NB4 (cell line): ENCODE results near the gene SLC16A11.

Experiments used
- DNase-seq: peaks from one replicate; pipeline ENCODE4 v3.0.0; 2010; ENCODE audit warnings: low read depth
- H3K4me3 ChIP-seq: one replicate; pipeline ENCODE4 v1.5.1; 2011; ENCODE audit warnings: mild to moderate bottlenecking, low read depth, low read length, moderate library complexity
- MYC ChIP-seq: IDR thresholded peaks from 2 replicates; pipeline ENCODE4 v1.6.1; 2011; ENCODE audit warnings: low read depth, low read length
- POLR2A ChIP-seq: IDR thresholded peaks from 2 replicates; pipeline ENCODE4 v1.6.1; 2011; ENCODE audit warnings: mild to moderate bottlenecking; ENCODE audit not compliant: insufficient read length; ENCODE audit errors: extremely low read depth
- TF ChIP-seq, protein P1 (sequence below): IDR thresholded peaks from one replicate; pipeline ENCODE4 v1.5.1; 2012; ENCODE audit warnings: low read depth, low read length
- TF ChIP-seq, protein P2 (sequence below): IDR thresholded peaks from 2 replicates; pipeline ENCODE4 v1.6.1; 2011; ENCODE audit warnings: low read depth, low read length

SLC16A11 gene

DNA sequence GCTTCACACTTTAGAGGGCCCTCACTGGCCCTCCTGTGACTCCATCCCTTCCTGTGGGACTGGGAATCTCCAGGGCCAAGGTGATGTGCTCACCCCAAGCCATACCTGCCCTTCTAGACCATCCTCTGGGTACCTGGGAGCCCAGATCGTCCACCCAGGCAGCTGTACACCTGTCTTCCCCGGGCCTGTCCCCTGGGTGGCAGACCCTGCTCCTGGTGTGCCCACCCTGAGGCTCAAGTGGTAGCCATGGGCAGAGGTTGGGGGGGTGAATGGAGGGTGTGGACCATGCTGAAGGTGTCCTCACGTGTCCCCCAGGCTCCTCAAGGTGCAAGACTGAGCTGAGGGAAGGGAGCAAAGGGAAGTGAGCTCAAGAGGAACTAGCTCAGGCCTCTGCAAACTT lies 26.8 kb upstream of the SLC16A11 start:
- H3K4me3 ChIP-seq, result no peak overlapping the region
- DNase-seq, result no peak
- no peak for TF ChIP-seq POLR2A

DNA sequence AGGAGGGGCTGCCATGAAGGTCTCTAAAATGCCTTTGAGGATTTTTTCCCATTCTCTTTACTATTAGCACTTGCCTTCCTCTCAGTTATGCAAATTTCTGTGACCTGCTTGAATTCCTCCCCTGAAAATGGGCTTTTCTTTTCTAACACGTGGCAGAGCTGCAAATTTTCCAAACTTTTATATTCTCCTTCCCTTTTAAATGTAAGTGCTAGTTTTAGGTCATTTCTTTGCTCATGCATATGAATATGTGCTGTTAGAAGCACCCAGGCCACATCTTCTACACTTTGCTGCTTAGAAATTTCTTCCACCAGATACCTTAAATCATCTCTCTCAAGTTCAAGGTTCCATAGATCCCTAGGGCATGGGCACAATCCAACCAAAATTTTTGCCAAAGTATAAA lies 24.4 kb upstream of the SLC16A11 start:
- TF ChIP-seq, protein P1, sequence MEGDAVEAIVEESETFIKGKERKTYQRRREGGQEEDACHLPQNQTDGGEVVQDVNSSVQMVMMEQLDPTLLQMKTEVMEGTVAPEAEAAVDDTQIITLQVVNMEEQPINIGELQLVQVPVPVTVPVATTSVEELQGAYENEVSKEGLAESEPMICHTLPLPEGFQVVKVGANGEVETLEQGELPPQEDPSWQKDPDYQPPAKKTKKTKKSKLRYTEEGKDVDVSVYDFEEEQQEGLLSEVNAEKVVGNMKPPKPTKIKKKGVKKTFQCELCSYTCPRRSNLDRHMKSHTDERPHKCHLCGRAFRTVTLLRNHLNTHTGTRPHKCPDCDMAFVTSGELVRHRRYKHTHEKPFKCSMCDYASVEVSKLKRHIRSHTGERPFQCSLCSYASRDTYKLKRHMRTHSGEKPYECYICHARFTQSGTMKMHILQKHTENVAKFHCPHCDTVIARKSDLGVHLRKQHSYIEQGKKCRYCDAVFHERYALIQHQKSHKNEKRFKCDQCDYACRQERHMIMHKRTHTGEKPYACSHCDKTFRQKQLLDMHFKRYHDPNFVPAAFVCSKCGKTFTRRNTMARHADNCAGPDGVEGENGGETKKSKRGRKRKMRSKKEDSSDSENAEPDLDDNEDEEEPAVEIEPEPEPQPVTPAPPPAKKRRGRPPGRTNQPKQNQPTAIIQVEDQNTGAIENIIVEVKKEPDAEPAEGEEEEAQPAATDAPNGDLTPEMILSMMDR, result no peak
- TF ChIP-seq, protein P2, sequence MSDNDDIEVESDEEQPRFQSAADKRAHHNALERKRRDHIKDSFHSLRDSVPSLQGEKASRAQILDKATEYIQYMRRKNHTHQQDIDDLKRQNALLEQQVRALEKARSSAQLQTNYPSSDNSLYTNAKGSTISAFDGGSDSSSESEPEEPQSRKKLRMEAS, result no peak
- TF ChIP-seq MYC, result no peak
- no peak for TF ChIP-seq POLR2A
- no peak overlapping the region for H3K4me3 ChIP-seq
- no peak for DNase-seq

DNA sequence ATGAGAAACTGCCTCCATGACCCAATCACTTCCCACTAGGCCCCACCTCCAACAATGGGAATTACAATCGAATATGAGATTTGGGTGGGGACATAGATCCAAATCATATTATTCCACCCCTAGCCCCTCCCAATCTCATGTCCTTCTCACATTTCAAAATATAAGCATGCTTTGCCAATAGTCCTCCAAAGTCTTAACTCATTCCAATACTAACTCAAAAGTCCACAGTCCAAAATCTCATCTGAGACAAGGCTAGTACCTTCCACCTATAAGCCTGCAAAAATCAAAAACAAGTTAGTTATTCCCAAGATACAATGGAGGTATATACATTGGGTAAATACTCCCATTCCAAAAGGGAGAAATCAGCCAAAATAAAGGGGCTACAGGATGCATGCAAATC lies 23.3 kb upstream of the SLC16A11 start:
- DNase-seq, result no peak
- TF ChIP-seq MYC (no peak), POLR2A (no peak)
- TF ChIP-seq, protein P2, result no peak
- TF ChIP-seq, protein P1, result no peak
- H3K4me3 ChIP-seq, result no peak overlapping the region

DNA sequence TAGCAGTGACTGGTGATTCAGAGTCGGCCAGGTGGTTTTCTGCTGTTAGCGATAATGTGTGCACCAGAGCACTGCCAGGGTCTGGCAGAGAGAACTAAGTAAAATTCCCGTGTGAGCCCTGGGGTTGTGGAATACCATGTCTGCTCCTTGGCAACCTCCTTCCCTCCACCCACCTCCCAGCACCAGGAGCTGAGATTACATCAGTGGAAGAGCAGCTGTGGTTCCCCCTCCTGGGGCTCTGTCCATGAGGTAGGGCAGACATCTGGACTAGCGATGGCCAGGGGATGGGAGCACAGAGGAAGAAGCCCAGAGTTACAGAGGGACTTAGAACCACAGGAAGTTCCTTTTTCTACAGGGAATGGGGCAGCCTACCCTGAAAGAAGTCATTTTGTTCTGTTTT lies 20.4 kb upstream of the SLC16A11 start:
- TF ChIP-seq, protein P2, result no peak
- TF ChIP-seq MYC (no peak), POLR2A (no peak)
- TF ChIP-seq, protein P1, result no peak
- H3K4me3 ChIP-seq, result no peak overlapping the region
- DNase-seq, result no peak

DNA sequence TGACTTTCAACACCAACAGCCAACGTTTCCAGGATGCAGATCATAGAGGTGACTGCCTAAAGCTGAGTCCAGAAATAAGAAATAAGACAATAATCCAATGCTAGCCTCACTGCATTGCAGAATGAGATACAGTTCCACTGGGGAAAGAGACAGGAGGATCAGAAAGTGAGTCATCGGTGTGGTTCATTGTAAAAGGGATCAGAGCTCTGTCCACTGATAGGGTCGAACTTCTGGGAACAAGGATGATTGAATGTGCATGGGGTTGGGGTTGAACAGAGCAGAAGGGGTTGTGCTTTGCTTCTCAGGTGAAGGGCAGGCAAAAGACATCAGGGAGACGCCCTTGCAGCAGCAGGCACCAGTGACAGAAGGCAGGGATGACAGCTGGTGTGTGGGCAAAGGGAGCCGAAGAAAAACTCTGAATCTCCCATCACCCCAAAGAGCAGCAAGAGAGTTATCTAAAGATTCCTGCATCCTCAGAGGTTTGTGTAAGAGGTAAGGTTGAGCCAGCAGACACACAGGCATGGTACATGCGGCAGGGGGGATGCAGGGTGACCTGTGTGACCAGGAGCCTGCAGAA lies 19.7 kb upstream of the SLC16A11 start:
- H3K4me3 ChIP-seq, result no peak overlapping the region
- no peak for DNase-seq
- TF ChIP-seq, protein P2, result no peak
- TF ChIP-seq MYC, result no peak
- TF ChIP-seq, protein P1, result no peak
- no peak for TF ChIP-seq POLR2A

DNA sequence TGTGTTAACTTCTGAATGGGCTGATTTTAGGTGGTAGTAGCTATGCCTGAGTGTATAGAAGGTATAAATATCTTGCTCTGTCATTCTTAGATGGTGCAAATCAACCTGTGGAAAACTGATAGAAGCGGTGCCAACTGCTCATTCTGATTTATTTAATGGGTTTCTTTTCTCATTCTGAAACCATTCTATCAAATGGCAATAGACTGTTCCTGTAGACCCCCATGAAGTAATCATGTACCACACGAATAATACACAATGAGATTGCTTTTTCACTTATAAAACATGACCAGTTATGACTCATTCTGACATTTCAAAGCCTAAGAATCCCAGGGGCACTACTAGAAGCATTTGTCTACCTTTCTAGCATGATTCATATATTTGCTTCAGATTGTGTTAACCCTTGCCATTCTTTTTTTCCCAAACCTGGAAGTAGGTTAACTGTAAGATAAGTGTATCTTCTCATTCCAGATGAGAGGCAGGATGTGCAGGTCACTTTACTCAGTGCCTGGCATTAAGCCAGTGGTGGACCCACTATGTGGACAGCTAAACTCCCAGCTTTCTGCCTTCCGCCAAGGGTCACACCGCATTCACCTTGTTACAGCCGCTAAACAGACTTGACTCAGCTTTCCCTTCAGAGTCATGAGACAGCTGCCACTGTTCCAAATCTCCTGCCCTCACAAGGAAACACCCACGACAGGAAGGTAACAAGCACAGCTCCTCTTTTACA lies 16.4 kb upstream of the SLC16A11 start:
- peak; percentile 59 for DNase-seq
- H3K4me3 ChIP-seq, result no peak overlapping the region
- TF ChIP-seq MYC, result no peak
- TF ChIP-seq, protein P2, result no peak
- TF ChIP-seq POLR2A, result no peak
- TF ChIP-seq, protein P1, result no peak
